Measurements from ENCODE around the gene SH3BP1.

GRCh38 chr22:37626556-37627075 lies 12.9 kb upstream of the SH3BP1 start:
- TF ChIP-seq NFRKB (IDR thresholded peaks at IDR 0.05) (no peak), HDGF (IDR thresholded peaks at IDR 0.05; ENCODE audit: borderline replicate concordance) (no peak), FOXA1 (IDR thresholded peaks at IDR 0.05) (no peak), CTBP1 (IDR thresholded peaks at IDR 0.05; ENCODE audit: borderline replicate concordance) (no peak), L3MBTL2 (conservative IDR thresholded peaks at IDR 0.05) (no peak), LEF1 (IDR thresholded peaks at IDR 0.05; ENCODE audit: borderline replicate concordance) (no peak), FOXM1 (IDR thresholded peaks at IDR 0.05; ENCODE audit: borderline replicate concordance) (no peak), FOXK2 (IDR thresholded peaks at IDR 0.05) (no peak), ZNF384 (IDR thresholded peaks at IDR 0.05) (no peak), SP1 (IDR thresholded peaks at IDR 0.05) (no peak), SUZ12 (IDR thresholded peaks at IDR 0.05) (no peak), ARNT (IDR thresholded peaks at IDR 0.05) (no peak)
- TF ChIP-seq, protein P1, sequence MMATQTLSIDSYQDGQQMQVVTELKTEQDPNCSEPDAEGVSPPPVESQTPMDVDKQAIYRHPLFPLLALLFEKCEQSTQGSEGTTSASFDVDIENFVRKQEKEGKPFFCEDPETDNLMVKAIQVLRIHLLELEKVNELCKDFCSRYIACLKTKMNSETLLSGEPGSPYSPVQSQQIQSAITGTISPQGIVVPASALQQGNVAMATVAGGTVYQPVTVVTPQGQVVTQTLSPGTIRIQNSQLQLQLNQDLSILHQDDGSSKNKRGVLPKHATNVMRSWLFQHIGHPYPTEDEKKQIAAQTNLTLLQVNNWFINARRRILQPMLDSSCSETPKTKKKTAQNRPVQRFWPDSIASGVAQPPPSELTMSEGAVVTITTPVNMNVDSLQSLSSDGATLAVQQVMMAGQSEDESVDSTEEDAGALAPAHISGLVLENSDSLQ (IDR thresholded peaks at IDR 0.05): no peak

Data from HEK293T (cell line).